K562 (cell line): ENCODE results near the gene PYHIN1. TPM values are rescaled to one million over a fixed set of nuclear protein-coding genes. Genes with fewer than 3 reads are reported as not detected.
"Not testable (repeated sequence)": the region's sequence is repeated elsewhere in the genome, so short reads cannot be mapped to it uniquely, and the experiment has no call there.

Experiments used
- ATAC-seq: fragments of 200-7000 bp; cut with Tn5 transposase; 3 replicates; pipeline ENCODE4 v1.9.1; 2020; ENCODE audit warnings: moderate library complexity
- BruUV-seq: library from RNA; stranded (reverse); fragments of 400-500 nt; replicated peaks from 2 replicates; lab custom pipeline; 2021; lab: Mats Ljungman, UMichigan
- CTCF ChIA-PET: fragments of 300-600 bp; formaldehyde crosslinking; extraction: SDS; loops from one replicate; lab custom pipeline; 2021; ENCODE audit warnings: low intra/inter-chr PET ratio; lab: Yijun Ruan, JAX
- POLR2A ChIA-PET: fragments of 300-600, 350-650 bp; sonication (Branson Sonifier 250); formaldehyde crosslinking; extraction: SDS; loops from one replicate; lab custom pipeline; 2021; ENCODE audit warnings: antibody characterized with exemption, inconsistent platforms; lab: Yijun Ruan, JAX
- DNase-seq, 4 experiments: peaks; one replicate each; pipeline versions ENCODE4 v3.0.0 to v3.0.0-alpha.2; 2011 to 2018; ENCODE audit warnings: low spot score in 3 of 4, mixed read lengths in 3 of 4; ENCODE audit errors: extremely low read depth in 1 of 4
- FAIRE-seq: peaks from 2 replicates; lab custom pipeline; 2011; peaks lifted over from hg19 to GRCh38; lab: Jason Lieb, UNC
- H2AFZ ChIP-seq: 2 replicates; pipeline ENCODE4 v1.6.0; 2011; ENCODE audit warnings: low read depth, low read length, control low read depth, inconsistent platforms
- H3K27ac ChIP-seq: fragments of 200-600 bp; 3 replicates; pipeline ENCODE4 v1.8.0; 2011; ENCODE audit warnings: low read depth, mild to moderate bottlenecking, control low read depth, inconsistent platforms, low read length, moderate library complexity, mixed read lengths; ENCODE audit errors: extremely low read depth
- H3K27me3 ChIP-seq, 2 experiments: fragments of 300-600 bp in 1 of 2; 2 replicates in 1 of 2; 3 replicates in 1 of 2; pipeline versions ENCODE4 v1.6.0 to v1.8.0; 2011; ENCODE audit warnings: inconsistent platforms in 2 of 2, low read length in 2 of 2, mild to moderate bottlenecking in 1 of 2, mixed read lengths in 1 of 2, moderate library complexity in 1 of 2; ENCODE audit not compliant: control insufficient read depth in 2 of 2, insufficient read depth in 2 of 2
- H3K36me3 ChIP-seq: fragments of 300-600 bp; 3 replicates; pipeline ENCODE4 v1.8.0; 2011; ENCODE audit warnings: mild to moderate bottlenecking, low read length, inconsistent platforms; ENCODE audit not compliant: control insufficient read depth, insufficient read depth
- H3K4me1 ChIP-seq, 2 experiments: fragments of 200-600 bp in 1 of 2; replicated peaks in 1 of 2; 2 replicates in 1 of 2; 3 replicates in 1 of 2; pipeline versions ENCODE4 v1.5.1 to v1.8.0; 2011; ENCODE audit warnings: inconsistent platforms in 2 of 2, low read length in 2 of 2, mild to moderate bottlenecking in 1 of 2, mixed read lengths in 1 of 2, moderate library complexity in 1 of 2; ENCODE audit not compliant: control insufficient read depth in 2 of 2, insufficient read depth in 2 of 2
- H3K4me2 ChIP-seq: 2 replicates; pipeline ENCODE4 v1.6.1; 2011; ENCODE audit warnings: low read length, control low read depth, inconsistent platforms, mixed read lengths; ENCODE audit not compliant: insufficient read depth
- H3K4me3 ChIP-seq: fragments of 200-600 bp; sonication (generic), shearing (Covaris generic); 2 replicates; pipeline ENCODE4 v1.5.1; 2016; ENCODE audit warnings: control low read depth, inconsistent platforms
- H3K79me2 ChIP-seq: fragments of 200-600 bp; 3 replicates; pipeline ENCODE4 v1.8.0; 2011; ENCODE audit warnings: low read length, inconsistent platforms; ENCODE audit not compliant: control insufficient read depth, insufficient read depth
- H3K9ac ChIP-seq, 2 experiments: 2 replicates each; pipeline versions ENCODE4 v1.6.0 to v1.6.1; 2011; ENCODE audit warnings: low read depth in 2 of 2, low read length in 2 of 2, control low read depth in 1 of 2, inconsistent platforms in 1 of 2, mild to moderate bottlenecking in 1 of 2, mixed read lengths in 1 of 2; ENCODE audit not compliant: insufficient read depth in 1 of 2
- H3K9me1 ChIP-seq: one replicate; pipeline ENCODE4 v1.6.0; 2011; ENCODE audit warnings: inconsistent platforms, mild to moderate bottlenecking, low read length, moderate library complexity; ENCODE audit not compliant: control insufficient read depth, insufficient read depth
- H3K9me3 ChIP-seq: replicated peaks from 2 replicates; pipeline ENCODE4 v1.5.1; 2011; ENCODE audit warnings: low read depth, low read length, inconsistent platforms; ENCODE audit not compliant: control insufficient read depth, insufficient read depth
- H4K20me1 ChIP-seq: replicated peaks from 2 replicates; pipeline ENCODE4 v1.6.1; 2011; ENCODE audit warnings: low read length, inconsistent platforms, mixed read lengths; ENCODE audit not compliant: control insufficient read depth, insufficient read depth
- GABPA ChIP-seq: fragments of 200-800 bp; sonication (Bioruptor generic); conservative IDR thresholded peaks from 2 replicates; pipeline ENCODE4 v1.6.1; 2016; ENCODE audit warnings: low read depth, missing genetic modification characterization, missing compliant biosample characterization
- MEIS2 ChIP-seq: fragments of 450-650 bp; IDR thresholded peaks from 2 replicates; pipeline ENCODE4 v1.6.1; 2014; ENCODE audit warnings: mild to moderate bottlenecking; ENCODE audit not compliant: partially characterized antibody
- PBX2 ChIP-seq, 2 experiments: IDR thresholded peaks in 1 of 2; conservative IDR thresholded peaks in 1 of 2; 2 replicates each; pipeline ENCODE4 v1.6.1; 2016; ENCODE audit warnings: low read depth in 2 of 2, mild to moderate bottlenecking in 1 of 2, missing compliant biosample characterization in 1 of 2, missing genetic modification characterization in 1 of 2, moderate library complexity in 1 of 2
- ZNF395 ChIP-seq: fragments of 200-800 bp; sonication (Bioruptor generic); IDR thresholded peaks from 2 replicates; pipeline ENCODE4 v1.6.1; 2017; ENCODE audit warnings: missing genetic modification characterization, missing compliant biosample characterization
- ZNF592 ChIP-seq: fragments of 450-650 bp; IDR thresholded peaks from 2 replicates; pipeline ENCODE4 v1.6.1; 2017; ENCODE audit warnings: antibody characterized with exemption, mild to moderate bottlenecking
- WGBS: fragments of 100-300 bp; shearing (Covaris generic); methylation state at CpG from one replicate; pipeline ENCODE4 v1.1.6; 2016; ENCODE audit warnings: low coverage, mixed read lengths; ENCODE audit not compliant: insufficient coverage; ENCODE audit errors: missing lambda C conversion rate; 5-methylcytosine and 5-hydroxymethylcytosine counted together
- in situ Hi-C: fragments of 300-500 bp; cut with MboI; formaldehyde crosslinking; loops from 4 replicates; pipeline ENCODE4 v1.15.0; 2018; ENCODE audit warnings: inconsistent platforms, mixed read lengths
- intact Hi-C: fragments of 100-400 bp; cut with micrococcal nuclease; formaldehyde crosslinking; loops from 2 replicates; pipeline ENCODE4 v1.14.2; 2022
- polyA plus RNA-seq, 8 experiments: library from polyadenylated mRNA; depleted of rRNA in 4 of 8; stranded (reverse) in 5 of 8; unstranded in 3 of 8; fragments of >200 nt; fragmentation: Nextera tagmentation in 2 of 8; fragmentation: Illumina TruSeq in 1 of 8; extraction: Ambion mirVana in 2 of 8; extraction: Trizol in 1 of 8; gene quantifications; 2 replicates each; pipeline versions ENCODE4 v1.2.1 to v1.2.3, GENCODE V29; 2011 to 2014; ENCODE audit warnings: inconsistent platforms in 1 of 8, missing spikeins in 1 of 8
- total RNA-seq, 7 experiments: library from RNA; depleted of rRNA in 6 of 7; stranded (reverse); fragments of >200 nt in 6 of 7; fragmentation: Illumina TruSeq in 2 of 7; extraction: Trizol in 2 of 7; gene quantifications; 2 replicates each; pipeline versions ENCODE4 v1.2.1 to v1.2.3, GENCODE V29; 2011 to 2021; ENCODE audit warnings: low replicate concordance in 1 of 7

Gene PYHIN1
- total and polyA plus RNA-seq, 9 of the 15 experiments (the other 6 are each of a cell fraction or from before 2014, with no cell fraction given), result not detected

GRCh38 chr1:159005676-159006075 lies 74.3 kb downstream of the PYHIN1 start (continued):
- TF ChIP-seq ZNF592, result no peak

GRCh38 chr1:159006210-159006807 lies 75.0 kb downstream of the PYHIN1 start:
- TF ChIP-seq GABPA (tag) (0 out of 2 replicates have a peak, but pooled peaks have one; percentile 2), PBX2 (tag; conservative IDR thresholded peaks at IDR 0.05; ENCODE audit: low read depth) (peak; percentile 55), MEIS2 (peak; percentile 57), ZNF395 (CRISPR knock-in tag) (peak; percentile 2; the same call in 1 of the 2 replicates)
- not testable (repeated sequence) for TF ChIP-seq PBX2 (CRISPR knock-in tag; IDR thresholded peaks at IDR 0.05; ENCODE audit: low read depth)
- TF ChIP-seq, all 486 proteins: peak for 4; not testable (repeated sequence) for 482
- POLR2A ChIA-PET, ATAC-seq, H3K79me2 ChIP-seq, DNase-seq, H3K9me1 ChIP-seq, H4K20me1 ChIP-seq, FAIRE-seq, H3K4me3 ChIP-seq, H3K9me3 ChIP-seq, BruUV-seq, H3K27me3 ChIP-seq, H3K4me2 ChIP-seq, intact Hi-C loops, H3K27ac ChIP-seq, H3K4me1 ChIP-seq, CTCF ChIA-PET, H3K9ac ChIP-seq, H2AFZ ChIP-seq, H3K36me3 ChIP-seq: not testable (repeated sequence)
- in situ Hi-C loops, result loop anchor here (10.0 kb wide), 1 partner anchor 342 kb away; no protein-coding TSS in a partner anchor
- 5% methylated on average over 11 of the region's 11 CpGs for WGBS
